ENCODE measurements around the gene SLC16A13.
"Not testable (repeated sequence)": the region's sequence is repeated elsewhere in the genome, so short reads cannot be mapped to it uniquely, and the experiment has no call there.

SLC16A13 gene

GRCh38 chr17:7029096-7029495 is 6.7 kb upstream of the SLC16A13 start:
- DNase-seq (ENCODE audit: low read depth in 2 of 2), result no peak

GRCh38 chr17:7029659-7030058 is 6.2 kb upstream of the SLC16A13 start:
- no peak for DNase-seq (ENCODE audit: low read depth in 2 of 2)

- no peak for DNase-seq (ENCODE audit: low read depth in 2 of 2)
Measured at GRCh38 chr17:7034955-7035590, 742 bp upstream of the SLC16A13 start.

- DNase-seq (ENCODE audit: low read depth in 2 of 2), result no peak
Measured at GRCh38 chr17:7038025-7038862, 2.4 kb downstream of the SLC16A13 start.

- no peak for DNase-seq (ENCODE audit: low read depth in 2 of 2)
Measured at GRCh38 chr17:7039832-7040231, 4.0 kb downstream of the SLC16A13 start.

GRCh38 chr17:7041607-7042500 is 6.0 kb downstream of the SLC16A13 start:
- no peak for DNase-seq (ENCODE audit: low read depth in 2 of 2)

GRCh38 chr17:7042501-7043181 is 6.8 kb downstream of the SLC16A13 start:
- no peak for DNase-seq (ENCODE audit: low read depth in 2 of 2)

GRCh38 chr17:7043182-7043496 is 7.3 kb downstream of the SLC16A13 start:
- DNase-seq (ENCODE audit: low read depth in 2 of 2), result no peak

GRCh38 chr17:7043497-7044198 is 7.8 kb downstream of the SLC16A13 start, which contains the start of gene SLC16A11:
Gene SLC16A11, minus strand, starts transcription at chr17:7044092. Its CDS starts 579 bp downstream, at chr17:7043513.
- no peak for DNase-seq (ENCODE audit: low read depth in 2 of 2)

GRCh38 chr17:7045492-7046126 is 9.8 kb downstream of the SLC16A13 start:
- no peak for DNase-seq (ENCODE audit: low read depth in 2 of 2)

GRCh38 chr17:7046127-7046724 is 10.4 kb downstream of the SLC16A13 start:
- no peak for DNase-seq (ENCODE audit: low read depth in 2 of 2)

GRCh38 chr17:7046725-7047397 is 11.0 kb downstream of the SLC16A13 start:
- peak in 1 of 2 donors; percentile 46 for DNase-seq (ENCODE audit: low read depth in 2 of 2)

- DNase-seq (ENCODE audit: low read depth in 2 of 2), result no peak
Measured at GRCh38 chr17:7047566-7047965, 11.8 kb downstream of the SLC16A13 start.

GRCh38 chr17:7048968-7049367 is 13.2 kb downstream of the SLC16A13 start:
- no peak for DNase-seq (ENCODE audit: low read depth in 2 of 2)

GRCh38 chr17:7050583-7050982 is 14.8 kb downstream of the SLC16A13 start:
- DNase-seq (ENCODE audit: low read depth in 2 of 2), result not testable (repeated sequence)

- no peak for DNase-seq (ENCODE audit: low read depth in 2 of 2)
Measured at GRCh38 chr17:7056386-7056785, 20.6 kb downstream of the SLC16A13 start.

GRCh38 chr17:7058831-7059447 is 23.1 kb downstream of the SLC16A13 start:
- no peak for DNase-seq (ENCODE audit: low read depth in 2 of 2)

GRCh38 chr17:7060165-7060891 is 24.5 kb downstream of the SLC16A13 start:
- no peak for DNase-seq (ENCODE audit: low read depth in 2 of 2)
